Medulla oblongata (tissue), 1 donor: ENCODE results near the gene CCDC9B.
A peak's percentile ranks its signal among the peaks of the same experiment; 100 is the strongest.

Source experiments
- DNase-seq: peaks from one replicate; pipeline ENCODE4 v3.0.0-alpha.2; 2015; ENCODE audit errors: extremely low spot score

The CCDC9B gene

GRCh38 chr15:40309344-40309862 lies 31.3 kb downstream of the CCDC9B start:
- DNase-seq, result no peak

- DNase-seq, result peak; percentile 54
These were observed 33.1 kb downstream of the CCDC9B start, which contains the start of gene PLCB2 for GRCh38 chr15:40307421-40308211. Gene PLCB2, minus strand, starts transcription at chr15:40307935. Its CDS starts 263 bp downstream, at chr15:40307672.

GRCh38 chr15:40306908-40307307 lies 33.8 kb downstream of the CCDC9B start:
- no peak for DNase-seq

- DNase-seq, result peak; percentile 75
These were observed 34.4 kb downstream of the CCDC9B start for GRCh38 chr15:40306371-40306770.

GRCh38 chr15:40305281-40305680 lies 35.5 kb downstream of the CCDC9B start:
- DNase-seq, result no peak

GRCh38 chr15:40303576-40303975 lies 37.2 kb downstream of the CCDC9B start:
- DNase-seq, result no peak

- DNase-seq, result no peak
These were observed 37.8 kb downstream of the CCDC9B start for GRCh38 chr15:40302981-40303380.

- no peak for DNase-seq
These were observed 38.4 kb downstream of the CCDC9B start for GRCh38 chr15:40302288-40302886.

GRCh38 chr15:40301467-40302179 lies 39.1 kb downstream of the CCDC9B start:
- no peak for DNase-seq

- no peak for DNase-seq
These were observed 40.0 kb downstream of the CCDC9B start for GRCh38 chr15:40300771-40301170.

GRCh38 chr15:40300367-40300766 lies 40.4 kb downstream of the CCDC9B start:
- DNase-seq, result no peak

GRCh38 chr15:40298216-40298935 lies 42.4 kb downstream of the CCDC9B start:
- DNase-seq, result no peak

- DNase-seq, result no peak
These were observed 43.4 kb downstream of the CCDC9B start for GRCh38 chr15:40297356-40297755.

- DNase-seq, result no peak
These were observed 44.0 kb downstream of the CCDC9B start for GRCh38 chr15:40296561-40297230.

GRCh38 chr15:40295877-40296560 lies 44.7 kb downstream of the CCDC9B start:
- DNase-seq, result no peak

GRCh38 chr15:40295297-40295696 lies 45.4 kb downstream of the CCDC9B start:
- no peak for DNase-seq

- no peak for DNase-seq
These were observed 46.5 kb downstream of the CCDC9B start for GRCh38 chr15:40293905-40294895.

- no peak for DNase-seq
These were observed 47.7 kb downstream of the CCDC9B start for GRCh38 chr15:40293006-40293405.

- no peak for DNase-seq
These were observed 48.5 kb downstream of the CCDC9B start for GRCh38 chr15:40292246-40292645.
